LoVo (cell line): ENCODE results near the gene FAM241A.
A peak's percentile ranks its signal among the peaks of the same experiment; 100 is the strongest.
"Not testable (repeated sequence)": the region's sequence is repeated elsewhere in the genome, so short reads cannot be mapped to it uniquely, and the experiment has no call there.

Source experiments
- DNase-seq: peaks from one replicate; pipeline ENCODE4 v3.0.0-alpha.2; 2016; ENCODE audit warnings: low spot score

The FAM241A gene

GRCh38 chr4:112145326-112145789, at the start of gene FAM241A:
Gene FAM241A (plus strand): TSS chr4:112145454. CDS start chr4:112145581, 127 bp downstream.
- peak; percentile 87 for DNase-seq

- DNase-seq: no peak
Measured at GRCh38 chr4:112098841-112099530, 46.3 kb upstream of the FAM241A start.

- peak; percentile 65 for DNase-seq
Measured at GRCh38 chr4:112099701-112100297, 45.5 kb upstream of the FAM241A start.

- DNase-seq: no peak
Measured at GRCh38 chr4:112102875-112103370, 42.3 kb upstream of the FAM241A start.

GRCh38 chr4:112105201-112105969, 39.9 kb upstream of the FAM241A start:
- no peak for DNase-seq

GRCh38 chr4:112109360-112110058, 35.7 kb upstream of the FAM241A start:
- peak; percentile 23 for DNase-seq

- DNase-seq: no peak
Measured at GRCh38 chr4:112110059-112110425, 35.2 kb upstream of the FAM241A start.

- no peak for DNase-seq
Measured at GRCh38 chr4:112111306-112111705, 33.9 kb upstream of the FAM241A start.

- not testable (repeated sequence) for DNase-seq
Measured at GRCh38 chr4:112112095-112112494, 33.2 kb upstream of the FAM241A start.

- no peak for DNase-seq
Measured at GRCh38 chr4:112112590-112113170, 32.6 kb upstream of the FAM241A start.

GRCh38 chr4:112113864-112114263, 31.4 kb upstream of the FAM241A start:
- no peak for DNase-seq

GRCh38 chr4:112114452-112114851, 30.8 kb upstream of the FAM241A start:
- no peak for DNase-seq

GRCh38 chr4:112118742-112119352, 26.4 kb upstream of the FAM241A start:
- no peak for DNase-seq

- no peak for DNase-seq
Measured at GRCh38 chr4:112119353-112119783, 25.9 kb upstream of the FAM241A start.

- no peak for DNase-seq
Measured at GRCh38 chr4:112120021-112120420, 25.2 kb upstream of the FAM241A start.

- DNase-seq: no peak
Measured at GRCh38 chr4:112125416-112125815, 19.8 kb upstream of the FAM241A start.

GRCh38 chr4:112127048-112127637, 18.1 kb upstream of the FAM241A start:
- DNase-seq: no peak

GRCh38 chr4:112127803-112128202, 17.5 kb upstream of the FAM241A start:
- no peak for DNase-seq

- DNase-seq: no peak
Measured at GRCh38 chr4:112128452-112128851, 16.8 kb upstream of the FAM241A start.

GRCh38 chr4:112130906-112131305, 14.3 kb upstream of the FAM241A start:
- DNase-seq: no peak

- no peak for DNase-seq
Measured at GRCh38 chr4:112136551-112136950, 8.7 kb upstream of the FAM241A start.
